Endothelial cell of umbilical vein (primary cell): Measurements from ENCODE around the gene MPL. TPM values are rescaled to one million over a fixed set of nuclear protein-coding genes. Genes with fewer than 3 reads are reported as not detected.

Experiments
- BruUV-seq: library from RNA; stranded (reverse); fragments of 400-500 nt; replicated peaks from 2 replicates; lab custom pipeline; 2021; lab: Mats Ljungman, UMichigan
- CTCF ChIA-PET: fragments of 300-600, 350-600 bp; sonication (Branson Sonifier 250); formaldehyde crosslinking; loops from one replicate; lab custom pipeline; 2021; ENCODE audit warnings: antibody characterized with exemption, inconsistent platforms; lab: Charles Lee
- POLR2A ChIA-PET: fragments of 300-600, 350-600 bp; sonication (Branson Sonifier 250); formaldehyde crosslinking; loops from one replicate; lab custom pipeline; 2021; ENCODE audit warnings: antibody characterized with exemption, inconsistent platforms; lab: Charles Lee
- DNase-seq: peaks from one replicate; pipeline ENCODE4 v3.0.0-alpha.2; 2011; ENCODE audit warnings: low read depth, low spot score
- FAIRE-seq: peaks from 2 replicates; lab custom pipeline; 2011; peaks lifted over from hg19 to GRCh38; lab: Jason Lieb, UNC
- H2AFZ ChIP-seq: 2 replicates; pipeline ENCODE4 v1.6.0; 2012; ENCODE audit warnings: low read depth, low read length, control low read depth, inconsistent platforms
- H3K27ac ChIP-seq: 2 replicates; pipeline ENCODE4 v1.5.1; 2011; ENCODE audit warnings: low read depth, mild to moderate bottlenecking, control low read depth, low read length, moderate library complexity; ENCODE audit not compliant: insufficient read depth
- H3K27me3 ChIP-seq, 2 experiments: 2 replicates each; pipeline versions ENCODE4 v1.6.0 to v1.6.1; 2011; ENCODE audit warnings: low read length in 2 of 2, mixed read lengths in 1 of 2; ENCODE audit not compliant: control insufficient read depth in 2 of 2, insufficient read depth in 2 of 2
- H3K36me3 ChIP-seq, 2 experiments: 2 replicates in 1 of 2; 3 replicates in 1 of 2; pipeline ENCODE4 v1.5.1; 2011; ENCODE audit warnings: low read length in 2 of 2, mild to moderate bottlenecking in 1 of 2, moderate library complexity in 1 of 2; ENCODE audit not compliant: control insufficient read depth in 2 of 2, insufficient read depth in 2 of 2; ENCODE audit errors: extremely low read depth in 1 of 2
- H3K4me1 ChIP-seq: 3 replicates; pipeline ENCODE4 v1.5.1; 2011; ENCODE audit warnings: mild to moderate bottlenecking, low read length; ENCODE audit not compliant: control insufficient read depth, insufficient read depth; ENCODE audit errors: extremely low read depth
- H3K4me2 ChIP-seq: 2 replicates; pipeline ENCODE4 v1.6.1; 2011; ENCODE audit warnings: low read length, control low read depth, mixed read lengths; ENCODE audit not compliant: insufficient read depth
- H3K4me3 ChIP-seq, 3 experiments: fragments of 200-600 bp in 1 of 3; sonication (generic), shearing (Covaris generic) in 1 of 3; replicated peaks in 1 of 3; 2 replicates each; pipeline ENCODE4 v1.5.1; 2011 to 2016; ENCODE audit warnings: control low read depth in 3 of 3, low read length in 3 of 3, mild to moderate bottlenecking in 2 of 3, inconsistent platforms in 1 of 3, low read depth in 1 of 3, moderate library complexity in 1 of 3; ENCODE audit not compliant: insufficient read depth in 1 of 3
- H3K79me2 ChIP-seq: 2 replicates; pipeline ENCODE4 v1.6.0; 2012; ENCODE audit warnings: low read length, inconsistent platforms; ENCODE audit not compliant: control insufficient read depth, insufficient read depth
- H3K9ac ChIP-seq: replicated peaks from 2 replicates; pipeline ENCODE3; 2011; ENCODE audit warnings: low read length, control low read depth; ENCODE audit not compliant: insufficient read depth; ENCODE audit errors: extremely low read depth
- H3K9me1 ChIP-seq: replicated peaks from 3 replicates; pipeline ENCODE4 v1.6.0; 2011; ENCODE audit warnings: mild to moderate bottlenecking, low read length; ENCODE audit not compliant: control insufficient read depth, insufficient read depth; ENCODE audit errors: extremely low read depth
- H3K9me3 ChIP-seq: replicated peaks from 2 replicates; pipeline ENCODE4 v1.5.1; 2012; ENCODE audit warnings: low read length, inconsistent platforms; ENCODE audit not compliant: control insufficient read depth, insufficient read depth
- H4K20me1 ChIP-seq: replicated peaks from 2 replicates; pipeline ENCODE3; 2011; ENCODE audit warnings: mild to moderate bottlenecking, low read length; ENCODE audit not compliant: control insufficient read depth, insufficient read depth; ENCODE audit errors: extremely low read depth
- CTCF ChIP-seq, 2 donors: IDR thresholded peaks; 1 replicate in 1 of 2; 2 replicates in 1 of 2; pipeline ENCODE4 v1.5.1; 2011; ENCODE audit warnings: low read length in 2 of 2, mild to moderate bottlenecking in 2 of 2, moderate library complexity in 2 of 2, control low read depth in 1 of 2, inconsistent platforms in 1 of 2, low read depth in 1 of 2; ENCODE audit not compliant: insufficient read depth in 1 of 2; ENCODE audit errors: extremely low read depth in 1 of 2
- FOS ChIP-seq: IDR thresholded peaks from 2 replicates; pipeline ENCODE4 v1.6.1; 2011; ENCODE audit warnings: mild to moderate bottlenecking, low read length, moderate library complexity, borderline replicate concordance; ENCODE audit not compliant: insufficient read depth
- GATA2 ChIP-seq: IDR thresholded peaks from 2 replicates; pipeline ENCODE4 v1.7.0; 2011; ENCODE audit warnings: low read depth, mild to moderate bottlenecking, moderate library complexity, mixed read lengths, low read length; ENCODE audit not compliant: insufficient read length, insufficient read depth
- MYC ChIP-seq: IDR thresholded peaks from one replicate; pipeline ENCODE4 v1.6.1; 2011; ENCODE audit warnings: mild to moderate bottlenecking, low read depth, low read length
- POLR2AphosphoS5 ChIP-seq: IDR thresholded peaks from 2 replicates; pipeline ENCODE4 v1.6.1; 2012; ENCODE audit warnings: low read depth, mild to moderate bottlenecking, control low read depth, low read length, moderate library complexity; ENCODE audit not compliant: insufficient read depth
- dilution Hi-C: fragments of 300-500 bp; cut with MboI; formaldehyde crosslinking; loops from one replicate; pipeline ENCODE4 v1.15.0; 2019; ENCODE audit warnings: low sequenced_read_pairs; ENCODE audit not compliant: extremely low pct_ligation_motif_present
- intact Hi-C: fragments of 100-400 bp; cut with micrococcal nuclease; formaldehyde crosslinking; loops from one replicate; pipeline ENCODE4 v1.10.0; 2022
- polyA plus RNA-seq, 4 experiments: library from polyadenylated mRNA; depleted of rRNA in 3 of 4; stranded (reverse) in 3 of 4; unstranded in 1 of 4; fragments of >200 nt; gene quantifications; 2 replicates each; pipeline versions ENCODE4 v1.2.1 to v1.2.3, GENCODE V29; 2011 to 2012; ENCODE audit warnings: missing spikeins in 1 of 4
- total RNA-seq: library from RNA; stranded (reverse); gene quantifications from 2 replicates; pipeline ENCODE4 v1.2.3, GENCODE V29; 2021

MPL gene
- total and polyA plus RNA-seq, 2 donors (not counting 3 experiments of a cell fraction or from before 2014, with no cell fraction given): 0.14 to 0.24 TPM

GRCh38 chr1:43363935-43364525 lies 26.4 kb downstream of the MPL start:
- TF ChIP-seq POLR2AphosphoS5: no peak
- TF ChIP-seq CTCF (IDR thresholded peaks at IDR 0.05; ENCODE audit: extremely low read depth in 1 of 2, insufficient read depth in 1 of 2, low read depth in 1 of 2, low read length in 2 of 2): no peak
- no peak for TF ChIP-seq GATA2
- TF ChIP-seq MYC: no peak
- no peak for TF ChIP-seq FOS
- H3K27ac ChIP-seq: no peak overlapping the region
- ChIA-PET CTCF (no interaction called here), POLR2A (interaction anchor here (0.5 kb wide), 1 partner anchor 37 kb away, joined by 4 read pairs; no protein-coding TSS in a partner anchor)
- no peak for FAIRE-seq
- no peaks in the 10 kb centered on the region for H3K27me3 ChIP-seq
- dilution Hi-C loops (no loop called here), intact Hi-C loops (no loop called here)
- H2AFZ ChIP-seq: no peak overlapping the region
- peaks cover 49% of the 10 kb centered on the region for H3K4me1 ChIP-seq
- H3K9me1 ChIP-seq: no peaks in the 10 kb centered on the region
- peaks cover 15 to 22% of the 10 kb centered on the region in 2 experiments for H3K36me3 ChIP-seq
- BruUV-seq: TSS peak; percentile 35
- no peaks in the 10 kb centered on the region for H4K20me1 ChIP-seq
- DNase-seq: no peak
- no peak overlapping the region for H3K9ac ChIP-seq
- H3K4me3 ChIP-seq: no peak overlapping the region
- H3K4me2 ChIP-seq: no peak overlapping the region
- peaks cover 73% of the 10 kb centered on the region for H3K79me2 ChIP-seq
- H3K9me3 ChIP-seq: no peaks in the 10 kb centered on the region
